IPS-18a (cell line): Measurements from ENCODE around the gene INSYN1.
A peak's percentile ranks its signal among the peaks of the same experiment; 100 is the strongest.

Source experiments
- H3K27ac ChIP-seq: one replicate; pipeline ENCODE4 v1.5.1; 2013; ENCODE audit warnings: low read length
- H3K27me3 ChIP-seq: one replicate; pipeline ENCODE4 v1.6.1; 2013; ENCODE audit warnings: mild to moderate bottlenecking, low read length; ENCODE audit not compliant: control insufficient read depth, insufficient read depth
- H3K36me3 ChIP-seq: one replicate; pipeline ENCODE4 v1.6.1; 2013; ENCODE audit warnings: low read depth, low read length; ENCODE audit not compliant: control insufficient read depth
- H3K4me1 ChIP-seq: one replicate; pipeline ENCODE4 v1.6.1; 2013; ENCODE audit warnings: low read depth, low read length; ENCODE audit not compliant: control insufficient read depth
- H3K4me3 ChIP-seq: one replicate; pipeline ENCODE4 v1.5.1; 2013; ENCODE audit warnings: low read length
- H3K9ac ChIP-seq: one replicate; pipeline ENCODE4 v1.6.1; 2013; ENCODE audit warnings: mild to moderate bottlenecking, low read length, moderate library complexity
- H3K9me3 ChIP-seq: one replicate; pipeline ENCODE4 v1.6.1; 2013; ENCODE audit warnings: low read depth, low read length; ENCODE audit not compliant: control insufficient read depth

INSYN1 gene

GRCh38 chr15:73770050-73770449 is 16.9 kb upstream of the INSYN1 start:
- peaks cover 10% of the 10 kb centered on the region for H3K4me1 ChIP-seq
- H3K9ac ChIP-seq = no peak overlapping the region
- no peaks in the 10 kb centered on the region for H3K9me3 ChIP-seq
- no peak overlapping the region for H3K4me3 ChIP-seq
- no peaks in the 10 kb centered on the region for H3K27me3 ChIP-seq
- H3K36me3 ChIP-seq = no peaks in the 10 kb centered on the region
- no peak overlapping the region for H3K27ac ChIP-seq

GRCh38 chr15:73767806-73768501 is 14.8 kb upstream of the INSYN1 start:
- no peak overlapping the region for H3K9ac ChIP-seq
- no peaks in the 10 kb centered on the region for H3K36me3 ChIP-seq
- no peaks in the 10 kb centered on the region for H3K27me3 ChIP-seq
- peak overlapping the region; percentile 19 for H3K4me3 ChIP-seq
- no peak overlapping the region for H3K27ac ChIP-seq
- H3K4me1 ChIP-seq = peaks cover 10% of the 10 kb centered on the region
- H3K9me3 ChIP-seq = no peaks in the 10 kb centered on the region

- H3K4me1 ChIP-seq = peaks cover 10% of the 10 kb centered on the region
- H3K36me3 ChIP-seq = no peaks in the 10 kb centered on the region
- H3K9ac ChIP-seq = no peak overlapping the region
- no peak overlapping the region for H3K27ac ChIP-seq
- no peaks in the 10 kb centered on the region for H3K9me3 ChIP-seq
- H3K4me3 ChIP-seq = no peak overlapping the region
- H3K27me3 ChIP-seq = no peaks in the 10 kb centered on the region
Observed at GRCh38 chr15:73766598-73766997, 13.4 kb upstream of the INSYN1 start.

- Histone ChIP-seq H3K4me3 (no peak overlapping the region), H3K27ac (no peak overlapping the region), H3K27me3 (no peaks in the 10 kb centered on the region), H3K36me3 (no peaks in the 10 kb centered on the region), H3K4me1 (peaks cover 10% of the 10 kb centered on the region), H3K9me3 (no peaks in the 10 kb centered on the region), H3K9ac (no peak overlapping the region)
Observed at GRCh38 chr15:73765778-73766177, 12.6 kb upstream of the INSYN1 start.

- Histone ChIP-seq H3K27ac (no peak overlapping the region), H3K9me3 (no peaks in the 10 kb centered on the region), H3K4me3 (no peak overlapping the region), H3K9ac (no peak overlapping the region), H3K36me3 (no peaks in the 10 kb centered on the region), H3K27me3 (no peaks in the 10 kb centered on the region), H3K4me1 (peaks cover 10% of the 10 kb centered on the region)
Observed at GRCh38 chr15:73763931-73764330, 10.8 kb upstream of the INSYN1 start.

GRCh38 chr15:73760330-73761329 is 7.5 kb upstream of the INSYN1 start:
- no peaks in the 10 kb centered on the region for H3K36me3 ChIP-seq
- no peak overlapping the region for H3K9ac ChIP-seq
- H3K4me1 ChIP-seq = no peaks in the 10 kb centered on the region
- no peak overlapping the region for H3K4me3 ChIP-seq
- no peak overlapping the region for H3K27ac ChIP-seq
- H3K9me3 ChIP-seq = no peaks in the 10 kb centered on the region
- H3K27me3 ChIP-seq = no peaks in the 10 kb centered on the region

- Histone ChIP-seq H3K36me3 (no peaks in the 10 kb centered on the region), H3K27me3 (peaks cover 2% of the 10 kb centered on the region), H3K4me1 (peaks cover 11% of the 10 kb centered on the region), H3K9me3 (no peaks in the 10 kb centered on the region), H3K27ac (no peak overlapping the region), H3K4me3 (no peak overlapping the region), H3K9ac (no peak overlapping the region)
Observed at GRCh38 chr15:73758461-73758860, 5.3 kb upstream of the INSYN1 start.

- H3K27me3 ChIP-seq = peaks cover 5% of the 10 kb centered on the region
- H3K9ac ChIP-seq = no peak overlapping the region
- H3K36me3 ChIP-seq = no peaks in the 10 kb centered on the region
- no peak overlapping the region for H3K4me3 ChIP-seq
- no peaks in the 10 kb centered on the region for H3K9me3 ChIP-seq
- H3K27ac ChIP-seq = no peak overlapping the region
- H3K4me1 ChIP-seq = peaks cover 13% of the 10 kb centered on the region
Observed at GRCh38 chr15:73757571-73757970, 4.4 kb upstream of the INSYN1 start.

- no peaks in the 10 kb centered on the region for H3K36me3 ChIP-seq
- H3K9me3 ChIP-seq = no peaks in the 10 kb centered on the region
- H3K4me3 ChIP-seq = no peak overlapping the region
- H3K27ac ChIP-seq = no peak overlapping the region
- H3K27me3 ChIP-seq = peaks cover 5% of the 10 kb centered on the region
- peaks cover 13% of the 10 kb centered on the region for H3K4me1 ChIP-seq
- H3K9ac ChIP-seq = no peak overlapping the region
Observed at GRCh38 chr15:73756947-73757513, 3.9 kb upstream of the INSYN1 start.

GRCh38 chr15:73756390-73756789 is 3.2 kb upstream of the INSYN1 start:
- Histone ChIP-seq H3K4me3 (no peak overlapping the region), H3K9ac (no peak overlapping the region), H3K27me3 (peaks cover 5% of the 10 kb centered on the region), H3K27ac (no peak overlapping the region), H3K36me3 (no peaks in the 10 kb centered on the region), H3K9me3 (no peaks in the 10 kb centered on the region), H3K4me1 (peaks cover 13% of the 10 kb centered on the region)

GRCh38 chr15:73755946-73756345 is 2.8 kb upstream of the INSYN1 start:
- Histone ChIP-seq H3K9me3 (no peaks in the 10 kb centered on the region), H3K9ac (no peak overlapping the region), H3K4me3 (no peak overlapping the region), H3K27me3 (peaks cover 5% of the 10 kb centered on the region), H3K36me3 (no peaks in the 10 kb centered on the region), H3K27ac (no peak overlapping the region), H3K4me1 (peaks cover 13% of the 10 kb centered on the region)
